IMR-90 (cell line): ENCODE measurements around the gene AKAP6.

Experiments used
- CEBPB ChIP-seq: IDR thresholded peaks from 2 replicates; pipeline ENCODE4 v1.6.1; 2012; ENCODE audit warnings: low read depth, low read length, improper control_type of control experiment
- FOS ChIP-seq: fragments of 150-350 bp; IDR thresholded peaks from 2 replicates; pipeline ENCODE4 v1.6.1; 2016; ENCODE audit warnings: low read depth, low read length
- POLR2A ChIP-seq: IDR thresholded peaks from 2 replicates; pipeline ENCODE4 v1.6.1; 2012; ENCODE audit warnings: mild to moderate bottlenecking, low read depth, low read length
- RAD21 ChIP-seq: IDR thresholded peaks from 2 replicates; pipeline ENCODE4 v1.6.1; 2012; ENCODE audit warnings: low read length, improper control_type of control experiment
- SMC3 ChIP-seq: fragments of 150-350 bp; IDR thresholded peaks from 2 replicates; pipeline ENCODE4 v1.6.1; 2016; ENCODE audit warnings: low read depth, mild to moderate bottlenecking, antibody characterized with exemption, low read length, moderate library complexity
- TF ChIP-seq, protein P1 (sequence below): conservative IDR thresholded peaks from 2 replicates; pipeline ENCODE4 v1.5.1; 2012; ENCODE audit warnings: mild to moderate bottlenecking, low read depth, low read length, improper control_type of control experiment
- TF ChIP-seq, protein P2 (sequence below): fragments of 150-350 bp; IDR thresholded peaks from 2 replicates; pipeline ENCODE4 v1.6.1; 2016; ENCODE audit warnings: low read depth, mild to moderate bottlenecking, low read length, moderate library complexity, borderline replicate concordance

DNA sequence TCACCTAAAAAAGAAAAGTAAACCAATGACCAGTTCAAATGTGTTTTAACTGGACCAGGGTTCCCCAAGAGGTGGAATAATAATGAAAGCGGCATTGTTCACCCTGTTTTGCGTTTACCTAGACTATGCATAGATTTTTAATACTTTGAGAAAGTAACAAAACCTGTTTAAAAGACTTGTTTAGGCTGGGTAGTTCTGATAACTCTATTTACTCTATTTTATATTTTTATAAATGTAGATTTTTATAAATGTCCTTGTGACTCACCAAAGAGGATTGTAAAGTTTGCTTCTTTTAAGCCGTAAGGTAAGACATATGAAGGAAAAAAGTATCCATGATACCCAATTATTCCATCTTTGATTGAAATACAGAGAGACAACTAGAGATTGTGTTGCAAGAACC is 321.6 kb downstream of the AKAP6 start:
- TF ChIP-seq POLR2A (no peak), CEBPB (no peak), FOS (no peak), SMC3 (no peak), RAD21 (no peak)
- TF ChIP-seq, protein P1, sequence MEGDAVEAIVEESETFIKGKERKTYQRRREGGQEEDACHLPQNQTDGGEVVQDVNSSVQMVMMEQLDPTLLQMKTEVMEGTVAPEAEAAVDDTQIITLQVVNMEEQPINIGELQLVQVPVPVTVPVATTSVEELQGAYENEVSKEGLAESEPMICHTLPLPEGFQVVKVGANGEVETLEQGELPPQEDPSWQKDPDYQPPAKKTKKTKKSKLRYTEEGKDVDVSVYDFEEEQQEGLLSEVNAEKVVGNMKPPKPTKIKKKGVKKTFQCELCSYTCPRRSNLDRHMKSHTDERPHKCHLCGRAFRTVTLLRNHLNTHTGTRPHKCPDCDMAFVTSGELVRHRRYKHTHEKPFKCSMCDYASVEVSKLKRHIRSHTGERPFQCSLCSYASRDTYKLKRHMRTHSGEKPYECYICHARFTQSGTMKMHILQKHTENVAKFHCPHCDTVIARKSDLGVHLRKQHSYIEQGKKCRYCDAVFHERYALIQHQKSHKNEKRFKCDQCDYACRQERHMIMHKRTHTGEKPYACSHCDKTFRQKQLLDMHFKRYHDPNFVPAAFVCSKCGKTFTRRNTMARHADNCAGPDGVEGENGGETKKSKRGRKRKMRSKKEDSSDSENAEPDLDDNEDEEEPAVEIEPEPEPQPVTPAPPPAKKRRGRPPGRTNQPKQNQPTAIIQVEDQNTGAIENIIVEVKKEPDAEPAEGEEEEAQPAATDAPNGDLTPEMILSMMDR, result no peak
- TF ChIP-seq, protein P2, sequence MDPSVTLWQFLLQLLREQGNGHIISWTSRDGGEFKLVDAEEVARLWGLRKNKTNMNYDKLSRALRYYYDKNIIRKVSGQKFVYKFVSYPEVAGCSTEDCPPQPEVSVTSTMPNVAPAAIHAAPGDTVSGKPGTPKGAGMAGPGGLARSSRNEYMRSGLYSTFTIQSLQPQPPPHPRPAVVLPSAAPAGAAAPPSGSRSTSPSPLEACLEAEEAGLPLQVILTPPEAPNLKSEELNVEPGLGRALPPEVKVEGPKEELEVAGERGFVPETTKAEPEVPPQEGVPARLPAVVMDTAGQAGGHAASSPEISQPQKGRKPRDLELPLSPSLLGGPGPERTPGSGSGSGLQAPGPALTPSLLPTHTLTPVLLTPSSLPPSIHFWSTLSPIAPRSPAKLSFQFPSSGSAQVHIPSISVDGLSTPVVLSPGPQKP, result no peak
